ENCODE results near the gene ZFPM1.
A peak's percentile ranks its signal among the peaks of the same experiment; 100 is the strongest.

Gene ZFPM1

DNA sequence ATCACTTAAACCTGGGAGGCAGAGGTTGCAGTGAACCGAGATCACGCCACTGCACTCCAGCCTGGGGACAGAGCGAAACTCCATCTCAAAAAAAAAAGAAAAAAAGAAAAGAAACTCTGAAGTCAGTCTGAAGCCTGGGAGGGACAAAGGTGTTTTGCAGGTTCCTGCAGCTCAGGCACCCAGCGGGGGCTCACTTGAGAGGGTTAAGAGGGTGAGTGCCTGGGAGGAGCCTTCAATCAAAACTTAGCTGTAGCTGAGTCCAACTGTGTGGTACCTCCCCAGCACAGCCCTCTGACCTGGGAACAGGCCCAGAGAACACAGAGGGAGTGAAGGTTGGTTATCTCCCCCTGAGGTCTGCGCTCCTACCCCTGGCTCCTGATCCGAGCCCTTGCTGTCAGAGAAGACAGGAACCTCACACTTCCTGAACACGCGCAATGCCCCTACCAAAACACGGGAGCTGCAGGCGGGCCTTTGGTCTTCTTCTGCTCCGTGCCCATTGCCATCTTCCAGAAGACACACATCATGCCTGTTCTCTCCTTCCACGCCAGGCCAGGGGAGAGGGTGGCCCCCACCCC, 96.7 kb downstream of the ZFPM1 start:
- DNase-seq: peak in 1 of 2 experiments; percentile 28

DNA sequence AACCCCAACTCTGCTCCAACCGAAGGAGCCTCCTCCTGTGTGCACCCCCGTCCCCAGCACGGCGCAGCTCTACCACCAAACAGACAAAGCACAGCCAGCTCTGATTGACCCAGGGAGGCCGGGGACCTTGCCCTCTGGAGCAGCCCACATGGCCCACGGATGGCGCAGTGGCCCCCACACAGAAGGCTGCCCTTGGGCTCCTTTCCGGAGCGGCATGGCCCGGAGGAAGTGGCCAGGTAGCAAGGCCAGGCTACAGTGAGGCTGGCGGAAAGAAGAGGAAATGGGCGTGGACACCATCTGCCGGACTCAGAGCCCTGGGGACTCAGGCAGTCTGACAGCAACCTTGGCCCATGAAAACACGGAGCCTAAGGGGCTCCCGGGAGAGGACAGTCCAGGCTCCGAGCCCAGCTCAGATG, 97.2 kb downstream of the ZFPM1 start:
- DNase-seq: no peak

- DNase-seq: no peak
Measured at GRCh38 chr16:88552166-88552565, 99.1 kb downstream of the ZFPM1 start.

DNA sequence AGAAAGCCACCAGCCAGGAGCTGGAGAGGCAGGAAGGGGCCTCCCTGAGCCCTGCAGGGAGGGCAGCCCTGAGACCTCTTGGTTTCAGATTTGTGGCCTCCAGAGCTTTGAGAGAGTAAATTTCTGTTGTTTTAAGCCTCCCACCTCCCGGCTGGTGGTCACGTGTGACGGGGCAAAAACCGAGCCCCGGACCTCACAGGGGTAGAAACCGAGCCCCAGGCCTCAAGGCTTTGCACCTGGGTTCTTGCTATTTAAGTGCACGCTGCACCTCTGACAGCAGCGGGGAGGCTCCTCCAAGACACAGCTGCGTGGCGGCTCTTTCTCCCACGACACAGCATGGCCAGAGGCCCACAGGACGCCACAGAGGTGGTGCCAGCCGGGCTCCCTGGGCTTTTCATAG, 99.7 kb downstream of the ZFPM1 start:
- no peak for DNase-seq

GRCh38 chr16:88553739-88554138, 100.7 kb downstream of the ZFPM1 start:
- no peak for DNase-seq

DNA sequence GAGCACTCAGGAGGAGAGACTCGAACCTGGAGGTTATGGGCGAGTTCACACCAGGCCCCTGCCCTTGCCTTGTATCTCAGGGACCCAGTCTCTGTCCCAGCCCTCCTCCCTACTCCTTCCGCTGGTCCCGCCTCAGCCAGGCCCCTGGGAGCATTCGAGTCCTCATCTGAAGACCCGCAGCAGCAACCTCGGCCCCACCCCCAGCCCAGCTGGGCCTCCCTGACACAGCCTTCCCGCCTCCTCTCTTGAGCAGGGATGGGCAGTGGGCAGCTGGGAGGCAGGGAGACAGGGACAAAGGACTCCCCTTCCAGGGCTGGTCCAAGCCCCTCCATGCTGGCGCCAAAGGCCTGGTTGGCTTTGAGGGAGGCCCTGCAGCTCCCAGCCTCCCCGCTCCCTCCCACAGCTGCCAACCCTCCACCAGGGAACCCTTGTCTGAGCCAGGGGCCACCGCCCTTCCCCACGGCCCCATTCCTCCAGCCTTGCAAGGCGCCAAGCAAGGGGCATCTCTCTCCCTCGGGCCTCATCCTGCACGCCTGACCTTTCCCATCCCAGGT, 101.7 kb downstream of the ZFPM1 start:
- no peak for DNase-seq

DNA sequence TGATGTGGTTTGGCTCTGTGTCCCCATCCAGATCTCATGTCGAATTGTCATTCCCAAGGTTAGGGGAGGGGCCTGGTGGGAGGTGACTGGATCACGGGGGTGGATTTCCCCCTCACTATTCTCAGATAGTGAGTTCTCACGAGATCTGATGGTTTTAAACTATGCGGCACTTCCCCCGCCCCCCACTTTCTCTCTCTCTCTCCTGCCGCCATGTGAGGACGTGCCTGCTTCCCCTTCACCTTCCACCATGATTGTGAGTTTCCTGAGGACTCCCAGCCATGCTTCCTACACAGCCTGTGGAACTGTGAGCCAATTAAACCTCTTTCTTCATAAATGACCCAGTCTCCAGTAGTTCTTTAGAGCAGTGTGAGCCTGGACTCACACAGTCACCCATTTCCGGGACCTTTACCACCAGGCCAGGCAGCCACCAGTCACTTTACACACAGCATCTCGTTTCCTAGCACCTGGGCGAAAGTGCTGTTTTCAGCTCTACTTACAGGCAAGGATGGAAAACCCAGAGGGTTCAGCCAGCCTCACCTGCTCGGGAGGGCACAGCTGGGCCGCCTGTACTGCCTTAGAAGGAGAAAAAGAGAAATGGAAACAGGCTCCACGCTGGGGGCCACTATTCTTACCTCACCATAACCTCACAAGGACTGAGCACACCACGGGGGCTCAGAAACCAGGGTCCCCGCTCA, 103.4 kb downstream of the ZFPM1 start:
- DNase-seq: no peak

DNA sequence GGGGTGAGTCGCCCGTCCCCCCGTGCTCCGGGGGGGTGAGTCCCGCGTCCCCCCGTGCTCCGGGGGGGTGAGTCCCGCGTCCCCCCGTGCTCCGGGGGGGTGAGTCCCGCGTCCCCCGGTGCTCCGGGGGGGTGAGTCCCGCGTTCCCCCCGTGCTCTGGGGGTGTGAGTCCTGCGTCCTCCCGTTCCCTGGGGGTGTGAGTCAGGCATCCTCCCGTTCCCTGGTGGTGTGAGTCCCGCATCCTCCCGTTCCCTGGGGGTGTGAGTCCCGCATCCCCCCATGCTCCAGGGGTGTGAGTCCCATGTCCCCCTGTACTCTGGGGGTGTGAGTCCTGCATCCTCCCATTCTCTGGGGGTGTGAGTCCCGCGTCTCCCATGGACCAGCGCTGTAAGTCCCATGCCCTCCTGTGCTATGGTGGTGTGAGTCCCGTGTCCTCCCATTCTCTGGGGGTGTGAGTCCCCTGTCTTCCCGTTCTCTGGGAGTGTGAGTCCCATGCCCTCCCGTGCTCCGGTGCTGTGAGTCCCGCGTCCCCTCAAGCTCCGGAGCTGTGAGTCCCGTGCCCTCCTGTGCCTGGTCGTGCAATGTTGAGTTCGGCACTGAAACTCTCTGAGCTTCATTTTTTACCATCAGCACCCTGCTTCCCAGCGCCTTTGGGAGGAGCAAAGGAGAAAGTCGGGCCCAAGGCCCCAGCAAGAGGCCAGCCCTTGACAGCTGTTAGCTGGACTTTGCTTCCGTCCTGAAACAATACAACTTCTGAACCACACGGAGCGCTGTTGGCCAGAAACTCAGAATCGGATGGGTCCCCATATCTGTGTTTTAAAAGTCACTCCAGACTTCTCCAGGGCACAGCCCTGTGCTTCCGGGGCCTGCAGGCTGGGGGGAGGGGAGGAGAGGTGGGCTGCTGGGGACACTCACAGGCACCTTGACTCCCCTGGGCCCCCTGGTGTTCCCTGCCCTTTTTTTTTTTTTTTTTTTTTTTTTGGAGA, 105.7 kb downstream of the ZFPM1 start:
- peak; percentile 60 to 65 for DNase-seq

- DNase-seq: peak; percentile 40
Measured at GRCh38 chr16:88560714-88561484, 107.8 kb downstream of the ZFPM1 start.

GRCh38 chr16:88561485-88562359, 108.6 kb downstream of the ZFPM1 start:
- DNase-seq: peak; percentile 27 to 63

DNA sequence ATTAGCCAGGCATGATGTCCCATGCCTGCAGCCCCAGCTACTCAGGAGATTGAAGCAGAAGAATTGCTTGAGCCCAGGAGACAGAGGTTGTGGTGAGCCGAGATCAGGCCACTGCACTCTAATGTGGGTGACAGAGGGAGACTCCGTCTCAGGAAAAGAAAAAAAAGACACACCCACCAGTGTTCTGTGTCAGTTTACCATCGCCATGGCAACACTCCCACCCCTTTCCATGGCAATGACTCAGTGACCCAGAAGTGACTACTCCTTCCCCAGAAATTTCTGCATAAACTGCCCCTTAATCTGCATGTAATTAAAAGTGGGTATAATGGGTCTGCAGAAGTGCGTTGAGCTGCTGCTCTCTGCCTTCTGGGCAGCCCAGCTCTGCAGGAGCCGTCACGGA, 113.1 kb downstream of the ZFPM1 start:
- DNase-seq: no peak

GRCh38 chr16:88568710-88569613, 115.9 kb downstream of the ZFPM1 start:
- DNase-seq: no peak

DNA sequence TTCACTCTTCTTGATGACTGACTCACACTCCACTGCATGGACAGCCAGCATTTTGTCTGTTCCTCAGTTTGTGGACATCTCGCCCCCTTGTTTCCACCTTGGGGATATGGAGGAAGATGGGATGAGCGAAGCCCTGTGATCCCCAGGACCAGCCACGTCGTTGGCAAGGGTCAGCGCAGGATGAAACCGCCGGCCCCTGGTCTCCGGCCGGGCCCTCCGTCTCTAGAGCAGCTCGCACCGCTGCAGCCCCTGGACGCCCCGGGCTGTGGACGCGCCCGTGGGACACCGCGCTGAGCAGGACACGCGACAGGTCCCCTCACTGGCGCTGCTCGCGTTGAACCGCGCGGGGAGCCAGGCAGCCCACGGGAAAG, 116.5 kb downstream of the ZFPM1 start:
- peak; percentile 11 to 33 for DNase-seq

DNA sequence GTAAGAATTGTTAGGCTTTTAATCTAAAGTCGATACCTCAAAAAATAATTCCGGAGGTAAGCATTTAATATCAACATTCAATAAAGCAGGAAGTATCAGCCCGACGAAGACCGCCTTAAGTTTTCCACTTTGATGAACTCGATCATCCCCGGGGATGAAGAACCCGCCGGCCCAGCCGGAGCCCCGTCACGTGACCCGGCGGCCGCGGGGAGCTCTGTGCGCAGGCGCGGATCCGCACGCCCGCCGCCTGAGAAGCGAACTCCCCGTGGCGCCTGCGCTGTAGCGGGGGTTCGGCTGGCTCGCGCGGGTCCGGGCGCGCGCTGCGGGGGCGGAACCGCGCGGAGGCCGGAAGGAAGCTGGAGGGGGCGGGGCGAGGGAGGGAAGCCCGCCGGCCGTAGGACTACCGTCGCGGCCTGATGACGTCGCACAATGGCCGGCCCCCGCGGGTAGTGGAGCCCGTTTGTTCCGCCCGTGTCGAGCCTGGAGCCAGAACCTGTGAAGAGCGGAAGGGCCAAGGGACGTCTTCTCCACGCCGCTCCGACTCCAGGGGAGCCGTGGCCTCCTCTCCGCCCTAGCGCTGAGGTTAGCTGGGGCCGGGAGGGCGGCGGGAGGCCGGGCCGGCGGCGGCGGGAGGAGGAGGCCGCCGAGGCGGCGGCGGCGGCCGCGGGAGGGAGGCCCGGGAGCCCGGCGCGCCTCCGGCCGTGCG, 117.1 kb downstream of the ZFPM1 start, which contains the start of gene ZC3H18:
ZC3H18 (plus strand) TSS at position 419 of the 706 bp plus-strand sequence. CDS start 6,721 bp downstream, outside the sequence.
- DNase-seq: peak; percentile 84

DNA sequence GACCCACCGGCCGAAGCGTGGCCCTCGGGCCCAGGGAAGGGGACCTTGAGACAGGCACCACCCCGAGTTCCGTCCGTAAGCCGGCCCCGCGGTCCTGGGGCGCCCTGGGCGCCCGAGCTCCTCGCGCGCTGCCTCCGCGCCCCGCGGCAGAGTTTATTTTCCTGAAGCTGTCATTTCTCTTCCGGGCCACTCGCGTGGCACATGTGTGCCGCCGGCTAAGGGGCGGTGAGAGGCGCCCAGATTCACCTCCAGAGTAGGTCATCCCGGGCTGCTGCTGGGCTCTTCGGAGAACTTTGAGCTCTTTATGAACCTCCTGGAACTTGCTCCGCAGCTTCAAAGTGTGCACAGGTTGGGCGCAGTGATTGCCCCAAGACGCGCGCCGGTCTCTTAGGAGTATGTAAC, 117.6 kb downstream of the ZFPM1 start:
- DNase-seq: peak; percentile 15 to 17

DNA sequence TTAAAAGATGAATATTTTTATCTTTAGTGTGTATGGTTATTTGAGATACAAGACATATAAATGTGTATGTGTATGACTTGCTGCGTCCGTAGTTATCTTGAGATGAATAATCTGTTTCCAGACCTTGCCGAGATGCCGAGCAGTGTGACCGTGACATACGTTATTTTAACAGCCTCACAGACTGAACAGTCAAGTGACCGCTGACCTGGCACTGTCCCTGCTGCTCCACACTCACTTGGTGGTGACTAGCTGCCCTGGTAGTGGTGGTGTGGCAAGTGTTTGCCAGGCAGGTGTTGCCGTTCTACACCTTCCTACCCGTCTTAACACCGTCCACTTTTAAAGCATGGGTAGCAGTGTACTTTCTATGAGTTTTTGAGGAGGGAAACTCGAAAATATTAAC, 122.2 kb downstream of the ZFPM1 start:
- DNase-seq: no peak

- no peak for DNase-seq
Measured at GRCh38 chr16:88576307-88576706, 123.2 kb downstream of the ZFPM1 start.

GRCh38 chr16:88577166-88577565, 124.1 kb downstream of the ZFPM1 start:
- DNase-seq: no peak
